Measurements from ENCODE around the gene FAM131A.
"Not testable (repeated sequence)": the region's sequence is repeated elsewhere in the genome, so short reads cannot be mapped to it uniquely, and the experiment has no call there.

FAM131A gene

DNA sequence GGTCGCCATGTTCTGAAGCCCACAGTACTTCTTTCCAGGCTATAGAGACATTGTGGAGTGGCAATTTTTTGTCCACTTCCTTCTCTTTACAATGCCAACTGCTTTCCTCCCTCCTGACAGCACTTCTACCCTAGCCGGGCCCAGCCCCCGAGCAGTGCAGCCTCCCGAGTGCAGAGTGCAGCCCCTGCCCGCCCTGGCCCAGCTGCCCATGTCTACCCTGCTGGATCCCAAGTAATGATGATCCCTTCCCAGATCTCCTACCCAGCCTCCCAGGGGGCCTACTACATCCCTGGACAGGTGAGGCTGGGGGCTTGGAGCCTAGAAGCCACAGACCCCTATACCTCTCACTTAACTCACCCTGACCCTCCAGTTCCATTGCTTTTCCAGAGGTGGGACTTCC, 20.2 kb upstream of the FAM131A start:
- DNase-seq, result no peak

DNA sequence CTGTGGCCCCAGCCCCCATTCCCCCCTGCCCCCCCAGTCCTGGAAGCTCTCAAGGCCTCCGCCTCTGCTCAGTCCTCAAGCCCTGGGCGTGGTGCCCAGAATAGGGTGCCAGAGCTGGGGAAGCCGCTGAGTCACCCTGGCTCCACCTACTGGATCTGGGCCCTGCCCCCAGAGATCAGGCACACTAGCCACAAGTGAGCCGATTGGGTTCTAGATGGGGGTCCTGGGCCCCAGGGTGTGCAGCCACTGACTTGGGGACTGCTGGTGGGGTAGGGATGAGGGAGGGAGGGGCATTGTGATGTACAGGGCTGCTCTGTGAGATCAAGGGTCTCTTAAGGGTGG, 17.3 kb upstream of the FAM131A start:
- no peak for DNase-seq

DNA sequence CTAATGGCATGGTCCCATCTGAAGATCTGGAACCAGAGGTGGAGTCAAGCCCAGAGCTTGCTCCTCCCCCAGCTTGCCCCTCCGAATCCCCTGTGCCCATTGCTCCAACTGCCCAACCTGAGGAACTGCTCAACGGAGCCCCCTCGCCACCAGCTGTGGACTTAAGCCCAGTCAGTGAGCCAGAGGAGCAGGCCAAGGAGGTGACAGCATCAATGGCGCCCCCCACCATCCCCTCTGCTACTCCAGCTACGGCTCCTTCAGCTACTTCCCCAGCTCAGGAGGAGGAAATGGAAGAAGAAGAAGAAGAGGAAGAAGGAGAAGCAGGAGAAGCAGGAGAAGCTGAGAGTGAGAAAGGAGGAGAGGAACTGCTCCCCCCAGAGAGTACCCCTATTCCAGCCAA, 15.7 kb upstream of the FAM131A start:
- no peak for DNase-seq

DNA sequence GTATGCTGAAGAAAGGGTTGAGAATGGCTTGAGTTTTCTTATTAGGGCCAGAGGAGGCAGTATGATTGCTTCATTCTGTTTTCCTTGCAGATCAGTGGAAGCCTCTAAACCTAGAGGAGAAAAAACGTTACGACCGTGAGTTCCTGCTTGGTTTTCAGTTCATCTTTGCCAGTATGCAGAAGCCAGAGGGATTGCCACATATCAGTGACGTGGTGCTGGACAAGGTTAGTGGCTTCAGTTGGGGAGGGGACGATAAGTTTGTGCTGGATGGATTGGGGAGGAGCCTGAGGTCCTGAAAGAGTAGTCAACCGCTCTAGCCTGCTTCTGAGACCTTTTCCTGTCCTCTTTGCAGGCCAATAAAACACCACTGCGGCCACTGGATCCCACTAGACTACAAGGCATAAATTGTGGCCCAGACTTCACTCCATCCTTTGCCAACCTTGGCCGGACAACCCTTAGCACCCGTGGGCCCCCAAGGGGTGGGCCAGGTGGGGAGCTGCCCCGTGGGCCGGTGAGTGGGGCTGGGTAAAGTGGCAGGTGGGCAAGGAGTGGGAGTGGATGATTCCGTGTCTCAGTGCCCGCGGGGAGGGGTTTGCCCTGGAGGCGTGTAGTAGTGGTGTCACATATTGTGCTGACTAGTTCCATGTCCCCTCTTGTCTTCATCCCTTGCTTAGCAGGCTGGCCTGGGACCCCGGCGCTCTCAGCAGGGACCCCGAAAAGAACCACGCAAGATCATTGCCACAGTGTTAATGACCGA, 14.5 kb upstream of the FAM131A start:
- DNase-seq, result no peak

DNA sequence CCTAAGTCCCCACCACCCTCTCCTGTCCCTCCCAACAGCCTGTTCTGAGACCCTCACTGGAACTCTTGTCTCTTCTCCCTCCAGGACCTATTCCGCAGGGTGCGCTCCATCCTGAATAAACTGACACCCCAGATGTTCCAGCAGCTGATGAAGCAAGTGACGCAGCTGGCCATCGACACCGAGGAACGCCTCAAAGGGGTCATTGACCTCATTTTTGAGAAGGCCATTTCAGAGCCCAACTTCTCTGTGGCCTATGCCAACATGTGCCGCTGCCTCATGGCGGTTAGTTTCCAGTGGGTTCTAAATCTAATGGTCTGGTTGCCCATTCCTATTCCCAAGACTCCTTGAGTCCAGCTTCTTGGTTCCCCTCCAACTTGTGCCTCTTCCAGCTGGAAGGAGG, 13.7 kb upstream of the FAM131A start:
- DNase-seq, result no peak

DNA sequence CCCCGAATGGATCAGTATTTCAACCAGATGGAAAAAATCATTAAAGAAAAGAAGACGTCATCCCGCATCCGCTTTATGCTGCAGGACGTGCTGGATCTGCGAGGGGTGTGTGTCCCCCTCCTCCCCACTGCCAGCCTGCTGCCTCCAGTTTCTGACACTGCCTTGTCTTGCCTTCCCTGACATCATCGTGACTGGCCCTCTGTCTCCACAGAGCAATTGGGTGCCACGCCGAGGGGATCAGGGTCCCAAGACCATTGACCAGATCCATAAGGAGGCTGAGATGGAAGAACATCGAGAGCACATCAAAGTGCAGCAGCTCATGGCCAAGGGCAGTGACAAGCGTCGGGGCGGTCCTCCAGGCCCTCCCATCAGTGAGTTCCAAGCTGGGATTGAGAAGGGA, 12.1 kb upstream of the FAM131A start:
- no peak for DNase-seq

DNA sequence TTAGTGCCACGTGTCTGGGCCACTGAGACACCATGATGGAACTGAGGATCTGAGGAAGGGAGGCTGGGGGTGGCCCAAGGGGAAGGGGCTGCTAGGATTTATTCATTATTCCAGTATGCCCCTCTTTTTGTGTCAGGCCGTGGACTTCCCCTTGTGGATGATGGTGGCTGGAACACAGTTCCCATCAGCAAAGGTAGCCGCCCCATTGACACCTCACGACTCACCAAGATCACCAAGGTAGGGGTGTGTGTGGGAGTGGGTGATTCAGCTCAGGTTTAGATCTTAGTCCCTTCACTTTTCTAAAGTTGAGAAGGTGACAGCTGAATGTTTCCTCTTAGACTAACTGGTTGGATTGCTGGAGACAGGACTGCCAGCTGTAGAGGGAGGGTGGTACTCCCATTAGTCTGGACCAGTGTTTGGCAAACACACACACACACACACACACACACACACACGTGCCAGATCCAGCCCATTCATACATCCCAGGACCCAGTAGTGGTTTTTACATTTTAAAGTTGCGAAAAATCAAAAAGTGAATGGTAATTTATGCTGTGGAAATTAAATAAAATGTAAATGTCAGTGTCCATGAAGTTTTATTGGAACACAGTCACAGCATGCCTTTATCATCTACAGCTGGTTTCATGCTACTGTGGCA, 11.6 kb upstream of the FAM131A start:
- no peak for DNase-seq

DNA sequence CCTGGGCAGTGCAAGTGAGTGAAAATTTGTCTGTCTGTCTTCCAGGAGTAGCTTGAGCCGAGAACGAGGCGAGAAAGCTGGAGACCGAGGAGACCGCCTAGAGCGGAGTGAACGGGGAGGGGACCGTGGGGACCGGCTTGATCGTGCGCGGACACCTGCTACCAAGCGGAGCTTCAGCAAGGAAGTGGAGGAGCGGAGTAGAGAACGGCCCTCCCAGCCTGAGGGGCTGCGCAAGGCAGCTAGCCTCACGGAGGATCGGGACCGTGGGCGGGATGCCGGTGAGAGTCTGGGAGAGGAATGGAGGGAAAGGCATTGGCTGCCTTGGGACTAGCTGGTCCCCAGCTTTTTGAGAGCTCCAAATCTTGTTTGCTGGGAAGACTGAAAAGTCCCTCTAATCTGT, 10.2 kb upstream of the FAM131A start:
- DNase-seq, result no peak

DNA sequence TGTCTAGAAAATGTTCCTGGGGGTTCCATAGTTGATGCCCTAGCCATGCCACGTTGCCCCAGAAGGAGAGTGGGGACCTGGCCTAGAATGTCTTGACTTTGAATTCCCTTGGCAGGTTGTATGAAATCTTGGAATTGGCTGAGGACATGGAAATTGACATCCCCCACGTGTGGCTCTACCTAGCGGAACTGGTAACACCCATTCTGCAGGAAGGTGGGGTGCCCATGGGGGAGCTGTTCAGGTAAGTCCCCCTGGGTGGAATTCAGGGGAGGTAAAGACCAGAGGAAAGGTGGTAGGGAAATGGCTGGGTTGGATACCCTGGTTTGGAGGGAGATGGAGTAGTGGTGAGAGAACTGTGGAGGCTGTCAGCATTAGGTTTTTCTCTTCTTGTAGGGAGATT, 8.9 kb upstream of the FAM131A start:
- no peak for DNase-seq

DNA sequence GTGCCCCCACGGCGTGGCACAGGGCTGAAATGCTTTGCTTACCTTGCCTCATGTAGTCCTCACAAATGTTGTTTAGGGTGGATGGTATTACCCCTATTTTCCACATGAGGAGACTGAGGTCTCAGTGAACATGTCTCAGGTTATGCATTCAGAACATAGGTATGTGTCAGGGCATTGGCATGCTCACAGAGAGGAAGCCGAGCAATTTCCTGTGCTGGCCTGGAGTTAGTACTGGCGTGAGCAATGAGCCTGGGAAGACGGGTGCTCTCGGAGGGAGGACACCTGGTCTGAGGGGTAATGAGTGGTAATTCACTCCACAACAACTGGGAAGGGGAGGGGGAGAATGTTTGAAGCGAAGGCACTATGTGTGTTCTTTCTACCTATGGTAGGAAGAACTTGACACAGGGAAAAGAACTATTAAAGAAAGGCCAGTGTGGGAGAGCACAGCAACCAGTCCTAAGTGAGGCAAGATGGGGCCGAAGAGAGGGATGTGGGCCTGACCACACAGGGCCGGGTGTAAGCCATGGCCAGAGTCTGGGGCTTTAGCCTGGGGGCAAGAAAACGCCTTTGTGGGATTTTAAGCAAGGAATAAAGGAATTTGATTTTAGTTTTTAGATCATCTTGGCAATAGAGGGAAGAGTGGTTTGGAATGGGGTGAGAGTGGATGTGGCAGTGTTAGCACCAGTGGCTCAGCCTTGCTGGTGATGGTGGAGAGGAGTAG, 4.9 kb upstream of the FAM131A start:
- no peak for DNase-seq

DNA sequence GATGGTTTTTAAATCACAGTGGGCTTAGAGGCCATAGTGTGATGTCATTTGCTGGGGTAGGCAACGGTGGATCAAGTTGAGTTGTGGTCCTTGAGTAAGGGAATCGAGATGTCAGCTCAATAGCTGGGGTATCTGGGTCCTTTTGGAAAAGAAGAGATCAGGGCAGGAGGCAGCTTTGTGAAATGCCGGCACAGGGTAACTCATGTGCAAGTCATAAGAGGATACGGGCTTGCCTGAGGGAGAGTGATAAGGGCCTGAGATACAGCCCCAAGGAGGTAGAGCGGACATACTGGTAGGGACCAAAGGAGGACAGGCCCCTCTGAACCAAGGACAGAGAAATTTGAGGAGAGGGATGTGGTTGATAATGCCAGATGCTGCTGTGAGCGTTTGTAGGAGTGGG, 4.2 kb upstream of the FAM131A start:
- DNase-seq, result no peak

DNA sequence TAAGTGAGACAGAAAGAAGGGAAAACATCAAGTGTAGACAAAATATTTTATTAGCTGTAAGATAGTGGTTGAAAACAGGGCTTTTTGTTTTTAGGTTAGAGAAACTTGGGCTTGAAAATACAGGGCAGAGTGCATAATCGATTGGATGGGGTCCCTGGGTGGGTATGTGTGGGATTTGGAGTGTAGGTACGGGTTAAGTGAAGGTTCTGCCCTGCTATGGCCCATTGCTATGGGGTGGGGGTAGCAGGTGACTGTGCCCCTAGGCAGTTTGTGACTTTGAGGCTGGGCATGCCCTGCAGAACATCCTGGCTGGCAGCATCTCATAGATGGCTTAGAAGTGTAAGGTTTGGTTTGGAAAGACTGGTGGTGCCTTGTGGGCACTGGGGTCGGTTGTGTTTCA, 3.7 kb upstream of the FAM131A start:
- DNase-seq, result no peak

DNA sequence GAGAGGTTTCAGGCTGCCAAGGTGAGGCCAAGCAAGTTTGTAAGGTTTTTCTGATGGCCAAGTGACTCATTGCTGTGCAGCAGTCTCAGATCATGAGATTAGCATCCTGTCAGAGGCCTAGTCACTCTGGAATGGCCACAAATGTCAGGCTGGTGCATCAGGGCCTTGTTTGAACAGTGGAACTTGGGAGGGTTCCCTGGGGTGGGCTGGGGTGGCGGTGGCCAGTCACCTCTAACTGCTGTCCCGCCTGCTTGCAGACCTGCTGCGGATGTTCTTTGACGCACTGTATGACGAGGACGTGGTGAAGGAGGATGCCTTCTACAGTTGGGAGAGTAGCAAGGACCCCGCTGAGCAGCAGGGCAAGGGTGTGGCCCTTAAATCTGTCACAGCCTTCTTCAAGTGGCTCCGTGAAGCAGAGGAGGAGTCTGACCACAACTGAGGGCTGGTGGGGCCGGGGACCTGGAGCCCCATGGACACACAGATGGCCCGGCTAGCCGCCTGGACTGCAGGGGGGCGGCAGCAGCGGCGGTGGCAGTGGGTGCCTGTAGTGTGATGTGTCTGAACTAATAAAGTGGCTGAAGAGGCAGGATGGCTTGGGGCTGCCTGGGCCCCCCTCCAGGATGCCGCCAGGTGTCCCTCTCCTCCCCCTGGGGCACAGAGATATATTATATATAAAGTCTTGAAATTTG, 2.8 kb upstream of the FAM131A start:
- DNase-seq, result no peak

DNA sequence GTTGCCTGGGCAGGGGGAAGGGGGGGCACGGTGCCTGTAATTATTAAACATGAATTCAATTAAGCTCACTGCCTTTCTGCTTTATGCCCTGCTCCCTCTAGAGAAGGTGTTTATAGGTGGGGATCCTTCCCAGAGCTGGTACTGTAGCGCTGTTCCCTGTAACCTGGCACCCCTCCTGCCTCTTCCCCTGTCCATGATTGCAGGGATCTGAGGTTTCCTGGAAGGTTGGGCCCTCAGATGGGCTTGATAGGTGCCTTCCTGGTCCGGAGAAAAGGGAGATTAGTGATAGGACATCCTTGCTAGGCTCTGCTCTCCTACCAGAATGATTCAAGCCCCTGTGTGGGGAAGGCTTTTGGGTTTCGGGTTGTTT, 2.1 kb upstream of the FAM131A start:
- no peak for DNase-seq

DNA sequence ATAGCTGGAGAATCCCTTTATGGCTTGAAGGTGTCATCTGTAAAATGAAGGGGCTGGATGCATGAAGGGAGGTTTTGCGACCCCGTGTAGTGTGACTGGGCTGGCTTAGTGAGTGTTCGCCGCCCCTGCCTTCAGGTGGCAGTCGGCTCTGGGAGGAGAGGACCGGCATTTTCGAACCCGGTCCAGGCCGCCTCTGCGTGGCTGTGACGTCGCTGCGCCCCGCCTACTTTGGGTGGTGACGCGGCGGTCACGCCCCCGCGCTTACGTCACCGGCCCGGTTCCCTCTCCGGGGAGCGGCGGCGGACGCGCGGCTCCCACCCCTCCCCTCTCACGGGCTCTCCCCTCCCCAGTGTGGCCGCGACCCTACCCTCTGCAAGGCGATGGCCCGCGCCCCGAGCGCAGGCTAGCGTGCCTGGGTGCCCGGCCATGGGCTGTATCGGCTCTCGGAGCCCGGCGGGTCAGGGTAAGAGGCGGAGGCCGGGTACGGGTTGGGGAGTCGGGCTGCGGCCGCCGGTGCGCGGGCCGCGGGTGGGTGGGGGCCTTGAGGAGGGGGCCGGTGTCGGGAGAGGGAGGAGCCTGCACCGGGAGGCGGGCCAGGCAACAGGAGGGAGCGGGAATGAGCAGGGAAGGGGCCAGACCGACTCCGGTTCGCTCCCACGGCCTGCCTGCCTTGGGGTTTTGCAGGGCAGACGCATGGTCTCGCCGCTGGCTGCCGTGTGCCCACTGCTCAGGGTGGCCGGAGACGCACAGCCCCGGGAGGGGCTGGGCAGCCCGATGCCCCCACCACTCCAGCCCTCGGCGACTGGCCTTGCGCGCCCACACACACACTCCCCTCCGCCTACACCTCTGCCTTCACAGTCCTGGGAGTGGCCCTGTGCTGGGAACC, 1.5 kb upstream of the FAM131A start:
- peak; percentile 77 for DNase-seq

DNA sequence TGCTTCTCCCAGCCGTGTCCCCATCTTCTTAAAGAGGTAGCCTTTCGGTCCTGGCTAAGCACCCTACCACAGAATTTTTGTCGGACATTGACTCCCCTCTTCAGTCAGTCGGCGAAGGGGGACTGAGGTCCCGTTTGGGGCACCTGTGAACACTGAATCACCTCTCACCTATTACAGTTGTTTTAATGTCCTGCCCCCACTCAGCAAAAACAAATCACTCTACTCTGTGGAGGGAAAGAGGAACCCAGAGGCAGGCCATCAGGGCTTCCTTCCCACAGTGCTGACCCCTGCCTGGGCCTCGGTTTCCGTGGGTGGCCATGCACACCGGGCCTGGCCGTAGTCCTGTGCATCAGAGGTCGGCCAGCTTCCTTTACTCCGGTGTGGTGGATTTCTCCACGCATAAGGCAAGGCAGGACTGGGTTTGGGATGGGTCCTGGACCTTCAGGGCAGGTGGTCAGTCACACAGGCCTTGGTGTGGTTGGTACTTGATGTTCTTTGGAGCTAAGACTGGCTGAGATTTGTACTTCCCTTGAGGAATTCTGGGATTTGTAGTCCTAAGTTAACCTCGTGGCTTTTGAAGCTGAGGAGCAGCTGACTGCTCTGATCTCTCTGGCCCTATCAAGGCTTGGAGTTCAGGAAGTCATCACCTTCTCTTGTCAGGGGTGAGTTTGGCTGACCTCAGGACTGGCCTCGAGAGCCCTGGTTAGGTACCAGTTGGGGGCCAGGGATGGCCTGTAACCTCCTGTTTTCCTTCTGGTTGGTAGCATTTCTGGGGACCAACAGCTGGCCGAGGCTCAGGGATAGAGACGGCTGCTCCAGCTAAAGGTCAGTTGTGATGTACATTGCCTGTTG, 627 bp upstream of the FAM131A start:
- no peak for DNase-seq

DNA sequence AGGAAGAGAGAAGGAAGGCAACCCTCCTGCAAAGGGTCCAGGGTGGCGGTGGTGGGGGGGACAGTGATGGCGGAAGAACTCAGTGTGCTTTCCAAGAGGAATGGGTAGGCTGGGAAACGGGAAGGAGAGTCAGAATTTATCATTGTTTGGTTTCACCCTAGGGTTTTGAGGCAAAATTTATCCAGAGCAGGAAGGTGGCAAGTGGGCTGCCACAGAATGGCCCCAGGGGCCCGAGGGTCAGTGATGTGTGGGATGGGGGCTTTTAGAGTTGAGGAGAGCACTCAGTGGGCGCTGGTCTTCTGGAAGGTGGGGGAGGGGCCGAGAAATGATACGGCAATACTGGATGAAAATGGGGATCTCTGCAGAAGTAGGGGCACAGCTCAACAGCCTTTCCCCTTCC, 581 bp downstream of the FAM131A start:
- no peak for DNase-seq

DNA sequence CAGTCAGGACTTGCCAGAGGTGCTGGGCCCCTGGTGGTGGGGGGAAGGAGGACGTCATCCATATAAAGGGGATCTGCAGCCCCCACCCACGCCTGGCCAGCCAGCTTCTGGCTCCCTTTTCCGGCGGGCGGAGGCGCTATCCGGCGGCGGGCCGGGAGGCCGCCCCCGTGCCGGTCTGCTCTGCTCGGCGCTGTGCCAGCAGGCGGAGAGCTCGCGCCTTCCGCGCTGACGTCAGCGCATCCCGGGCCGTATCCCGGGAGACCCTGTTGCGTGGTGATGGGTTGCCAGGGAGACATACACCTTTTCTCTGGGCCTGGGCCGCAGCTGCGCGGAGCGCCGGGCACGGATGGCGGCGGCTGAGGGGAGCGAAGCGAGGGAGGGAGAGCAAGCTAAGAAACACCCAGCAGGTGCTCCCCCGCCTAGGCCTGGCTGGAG, 1.1 kb downstream of the FAM131A start:
- no peak for DNase-seq

DNA sequence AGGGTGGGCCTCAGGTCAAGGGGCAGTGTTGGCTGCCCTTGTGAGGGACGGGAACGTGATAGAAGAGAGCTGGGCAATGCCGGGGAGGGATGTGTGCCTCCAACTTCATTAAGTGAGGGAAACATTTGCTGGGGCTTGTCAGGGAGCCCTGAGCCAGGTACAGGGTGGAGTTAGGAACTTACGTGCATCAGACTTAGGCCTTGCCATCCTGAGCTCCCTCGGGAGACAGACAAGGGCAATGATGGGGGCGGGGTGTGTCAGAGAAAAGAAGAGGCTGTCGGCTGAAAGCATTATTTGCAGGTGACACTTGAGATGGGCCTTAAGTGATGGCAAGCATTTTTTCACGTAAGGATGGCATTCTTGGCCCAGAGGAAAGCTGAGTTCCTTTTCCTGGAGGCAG, 1.6 kb downstream of the FAM131A start:
- no peak for DNase-seq

DNA sequence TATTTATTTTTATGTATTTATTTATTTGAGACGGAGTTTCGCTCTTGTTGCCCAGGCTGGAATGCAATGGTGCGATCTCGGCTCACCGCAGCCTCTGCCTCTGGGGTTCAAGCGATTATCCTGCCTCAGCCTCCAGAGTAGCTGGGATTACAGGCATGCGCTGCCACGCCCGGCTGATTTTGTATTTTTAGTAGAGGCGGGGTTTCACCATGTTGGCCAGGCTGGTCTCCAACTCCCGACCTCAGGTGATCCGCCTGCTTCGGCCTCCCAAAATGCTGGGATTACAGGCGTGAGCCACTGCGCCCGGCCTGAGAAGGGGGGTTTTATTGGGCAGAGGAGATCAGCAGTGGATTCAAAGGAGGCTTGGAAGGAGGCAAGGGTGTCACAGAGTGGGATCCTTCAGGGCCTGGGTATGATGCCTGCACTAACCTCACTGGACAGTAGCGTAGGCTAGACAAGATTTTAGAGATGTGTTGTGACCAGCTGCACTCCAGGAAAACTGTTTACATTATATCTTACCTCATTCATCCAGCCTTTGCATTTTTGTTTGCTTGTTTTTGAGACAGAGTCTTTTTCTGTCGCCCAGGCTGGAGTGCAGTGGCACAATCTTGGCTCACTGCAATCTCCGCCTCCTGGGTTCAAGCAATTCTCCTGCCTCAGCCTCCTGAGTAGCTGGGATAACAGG, 2.2 kb downstream of the FAM131A start:
- not testable (repeated sequence) for DNase-seq

DNA sequence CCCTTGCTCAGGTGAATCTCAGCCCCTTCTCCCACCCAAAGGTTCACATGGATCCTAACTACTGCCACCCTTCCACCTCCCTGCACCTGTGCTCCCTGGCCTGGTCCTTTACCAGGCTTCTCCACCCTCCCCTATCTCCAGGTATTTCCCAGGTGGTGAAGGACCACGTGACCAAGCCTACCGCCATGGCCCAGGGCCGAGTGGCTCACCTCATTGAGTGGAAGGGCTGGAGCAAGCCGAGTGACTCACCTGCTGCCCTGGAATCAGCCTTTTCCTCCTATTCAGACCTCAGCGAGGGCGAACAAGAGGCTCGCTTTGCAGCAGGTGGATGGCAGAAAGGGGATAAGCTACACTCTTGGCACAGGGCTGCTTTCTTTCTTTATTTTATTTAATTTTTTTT, 4.5 kb downstream of the FAM131A start:
- DNase-seq, result no peak

Data from activated gamma-delta T cell (primary cell).